ENCODE data around the gene TMPRSS3. TPM values are rescaled to one million over a fixed set of nuclear protein-coding genes. Genes with fewer than 3 reads are reported as not detected.

The TMPRSS3 gene
- total RNA-seq, 1 experiment from 2014 or later = 4.3 TPM

GRCh38 chr21:42424914-42425541 lies 29.2 kb upstream of the TMPRSS3 start:
- H2AFZ ChIP-seq = no peak overlapping the region
- H4K20me1 ChIP-seq (ENCODE audit: insufficient read depth) = no peaks in the 10 kb centered on the region
- no peak overlapping the region for H3K4me2 ChIP-seq
- H3K4me1 ChIP-seq (replicated peaks; ENCODE audit: insufficient read depth) = no peaks in the 10 kb centered on the region
- TF ChIP-seq EZH2 (IDR thresholded peaks at IDR 0.05; ENCODE audit: low read depth) (no peak), CTCF (conservative IDR thresholded peaks at IDR 0.05) (no peak)
- H3K27me3 ChIP-seq (ENCODE audit: insufficient read depth, low read depth) = peaks cover 31% of the 10 kb centered on the region
- POLR2A ChIA-PET (ENCODE audit: unreplicated experiment) = no interaction called here
- H3K79me2 ChIP-seq (ENCODE audit: low read depth) = no peaks in the 10 kb centered on the region
- no peaks in the 10 kb centered on the region for H3K9me3 ChIP-seq (ENCODE audit: insufficient read depth, low read depth)
- no peak overlapping the region for H3K27ac ChIP-seq
- BruUV-seq (replicated peaks) = no TSS peak
- H3F3A ChIP-seq (ENCODE audit: insufficient read depth, low read depth) = no peaks in the 10 kb centered on the region
- CTCF ChIA-PET = no interaction called here
- H3K9me2 ChIP-seq (ENCODE audit: insufficient read depth) = no peaks in the 10 kb centered on the region
- no peak for DNase-seq
- intact Hi-C loops (cut with micrococcal nuclease; ENCODE audit: unreplicated experiment) = no loop called here
- H3K36me3 ChIP-seq (ENCODE audit: low read depth) = no peaks in the 10 kb centered on the region
- H3K4me3 ChIP-seq = no peak overlapping the region

GRCh38 chr21:42423685-42424084 lies 27.8 kb upstream of the TMPRSS3 start:
- ChIA-PET POLR2A (ENCODE audit: unreplicated experiment) (no interaction called here), CTCF (no interaction called here)
- Histone ChIP-seq H3K4me1 (replicated peaks; ENCODE audit: insufficient read depth) (no peaks in the 10 kb centered on the region), H3F3A (ENCODE audit: insufficient read depth, low read depth) (no peaks in the 10 kb centered on the region), H3K27me3 (ENCODE audit: insufficient read depth, low read depth) (peaks cover 31% of the 10 kb centered on the region), H3K36me3 (ENCODE audit: low read depth) (no peaks in the 10 kb centered on the region), H3K27ac (no peak overlapping the region), H3K79me2 (ENCODE audit: low read depth) (no peaks in the 10 kb centered on the region), H3K4me2 (no peak overlapping the region), H3K4me3 (no peak overlapping the region), H3K9me2 (ENCODE audit: insufficient read depth) (no peaks in the 10 kb centered on the region), H2AFZ (no peak overlapping the region), H4K20me1 (ENCODE audit: insufficient read depth) (no peaks in the 10 kb centered on the region), H3K9me3 (ENCODE audit: insufficient read depth, low read depth) (no peaks in the 10 kb centered on the region)
- BruUV-seq (replicated peaks) = no TSS peak
- no peak for DNase-seq
- TF ChIP-seq EZH2 (IDR thresholded peaks at IDR 0.05; ENCODE audit: low read depth) (no peak), CTCF (conservative IDR thresholded peaks at IDR 0.05) (no peak)
- intact Hi-C loops (cut with micrococcal nuclease; ENCODE audit: unreplicated experiment) = no loop called here

- peaks cover 31% of the 10 kb centered on the region for H3K27me3 ChIP-seq (ENCODE audit: insufficient read depth, low read depth)
- no TSS peak for BruUV-seq (replicated peaks)
- H4K20me1 ChIP-seq (ENCODE audit: insufficient read depth) = no peaks in the 10 kb centered on the region
Observed at GRCh38 chr21:42423197-42423675, 27.4 kb upstream of the TMPRSS3 start.

More at GRCh38 chr21:42423197-42423675, 27.4 kb upstream of the TMPRSS3 start:
- no peak overlapping the region for H3K4me3 ChIP-seq
- ChIA-PET CTCF (no interaction called here), POLR2A (ENCODE audit: unreplicated experiment) (no interaction called here)
- H3F3A ChIP-seq (ENCODE audit: insufficient read depth, low read depth) = no peaks in the 10 kb centered on the region
- H3K79me2 ChIP-seq (ENCODE audit: low read depth) = no peaks in the 10 kb centered on the region
- no peaks in the 10 kb centered on the region for H3K4me1 ChIP-seq (replicated peaks; ENCODE audit: insufficient read depth)
- no peak overlapping the region for H3K4me2 ChIP-seq
- H3K9me3 ChIP-seq (ENCODE audit: insufficient read depth, low read depth) = no peaks in the 10 kb centered on the region
- TF ChIP-seq EZH2 (IDR thresholded peaks at IDR 0.05; ENCODE audit: low read depth) = no peak
- TF ChIP-seq CTCF (conservative IDR thresholded peaks at IDR 0.05) = no peak
- no peak overlapping the region for H2AFZ ChIP-seq
- DNase-seq = no peak
- intact Hi-C loops (cut with micrococcal nuclease; ENCODE audit: unreplicated experiment) = no loop called here
- H3K27ac ChIP-seq = no peak overlapping the region
- H3K36me3 ChIP-seq (ENCODE audit: low read depth) = no peaks in the 10 kb centered on the region
- no peaks in the 10 kb centered on the region for H3K9me2 ChIP-seq (ENCODE audit: insufficient read depth)

All from PC-9 (cell line).